Skeletal muscle tissue (tissue), 5 donors: ENCODE results near the gene FREM1. TPM values are rescaled to one million over a fixed set of nuclear protein-coding genes. Genes with fewer than 3 reads are reported as not detected.

Source experiments
- H3K27ac ChIP-seq: one replicate; pipeline ENCODE4 v1.7.0; 2013; ENCODE audit warnings: mild to moderate bottlenecking, low read depth, low read length, inconsistent platforms
- H3K27me3 ChIP-seq, 3 donors: one replicate each; pipeline ENCODE4 v1.7.0; 2013; ENCODE audit warnings: low read length in 3 of 3; ENCODE audit not compliant: control insufficient read depth in 3 of 3, insufficient read depth in 3 of 3
- H3K36me3 ChIP-seq, 3 donors: one replicate each; pipeline ENCODE4 v1.7.0; 2013; ENCODE audit warnings: low read length in 3 of 3; ENCODE audit not compliant: control insufficient read depth in 3 of 3, insufficient read depth in 3 of 3
- H3K4me1 ChIP-seq, 3 donors: one replicate each; pipeline ENCODE4 v1.7.0; 2013; ENCODE audit warnings: low read length in 3 of 3, mild to moderate bottlenecking in 3 of 3; ENCODE audit not compliant: control insufficient read depth in 3 of 3, insufficient read depth in 3 of 3
- H3K4me3 ChIP-seq, 3 donors: one replicate each; pipeline ENCODE4 v1.7.0; 2013; ENCODE audit warnings: low read length in 3 of 3
- H3K9ac ChIP-seq, 3 donors: one replicate each; pipeline ENCODE4 v1.7.0; 2013; ENCODE audit warnings: low read length in 3 of 3, mild to moderate bottlenecking in 3 of 3, moderate library complexity in 2 of 3, low read depth in 1 of 3
- H3K9me3 ChIP-seq, 3 donors: one replicate each; pipeline ENCODE4 v1.7.0; 2013; ENCODE audit warnings: low read length in 3 of 3; ENCODE audit not compliant: control insufficient read depth in 3 of 3
- small RNA-seq: library from RNA; depleted of rRNA; stranded (forward); fragments of <200 nt; gene quantifications from one replicate; pipeline ENCODE3, GENCODE V24; 2014
- total RNA-seq: library from RNA; depleted of rRNA; stranded (reverse); fragments of >200 nt; gene quantifications from one replicate; pipeline ENCODE4 v1.2.3, GENCODE V29; 2014
- donor health status: Osteomylitis.

The FREM1 gene
- total RNA-seq, 1 donor from 2014 or later: 17.2 TPM

GRCh38 chr9:14702200-14702720, 208.0 kb downstream of the FREM1 start:
- Histone ChIP-seq H3K27ac (no peak overlapping the region), H3K9me3 (peaks cover 5 to 8% (median 6%) of the 10 kb centered on the region in 3 donors), H3K36me3 (no peaks in the 10 kb centered on the region), H3K4me3 (no peak overlapping the region), H3K9ac (no peak overlapping the region), H3K27me3 (no peaks in the 10 kb centered on the region), H3K4me1 (no peaks in the 10 kb centered on the region)

- H3K27ac ChIP-seq: no peak within 1 kb of the TSS
Observed at GRCh38 chr9:14693251-14693861, 216.9 kb downstream of the FREM1 start, which contains the start of gene ZDHHC21. TSS of gene ZDHHC21 (minus strand) at chr9:14693432. CDS start at chr9:14674340, 19,092 bp downstream.

GRCh38 chr9:14692470-14693250, 217.6 kb downstream of the FREM1 start:
- Histone ChIP-seq H3K36me3 (peaks cover 0 to 7% (median 3%) of the 10 kb centered on the region in 3 donors), H3K9ac (peak overlapping the region; percentile 70 to 85 (median 76)), H3K9me3 (no peaks in the 10 kb centered on the region), H3K4me1 (peaks cover 0 to 9% (median 3%) of the 10 kb centered on the region in 3 donors), H3K27me3 (no peaks in the 10 kb centered on the region), H3K4me3 (peak overlapping the region; percentile 83 to 90 (median 84)), H3K27ac (no peak overlapping the region)

More at GRCh38 chr9:14693251-14693861, 216.9 kb downstream of the FREM1 start, which contains the start of gene ZDHHC21:
- Histone ChIP-seq H3K27me3 (no peaks in the 10 kb centered on the region), H3K4me3 (peak within 1 kb of the TSS; percentile 83 to 90 (median 84)), H3K4me1 (peaks cover 0 to 9% (median 3%) of the 10 kb centered on the region in 3 donors), H3K36me3 (peaks cover 0 to 4% (median 3%) of the 10 kb centered on the region in 3 donors), H3K9ac (peak within 1 kb of the TSS; percentile 70 to 85 (median 76)), H3K9me3 (no peaks in the 10 kb centered on the region)

- Histone ChIP-seq H3K9ac (no peak overlapping the region), H3K4me3 (no peak overlapping the region), H3K4me1 (peaks cover 0 to 9% (median 6%) of the 10 kb centered on the region in 3 donors), H3K9me3 (no peaks in the 10 kb centered on the region), H3K36me3 (peaks cover 2 to 11% (median 3%) of the 10 kb centered on the region in 3 donors), H3K27me3 (no peaks in the 10 kb centered on the region), H3K27ac (no peak overlapping the region)
Observed at GRCh38 chr9:14690948-14691730, 219.1 kb downstream of the FREM1 start.

GRCh38 chr9:14687042-14687719, 223.0 kb downstream of the FREM1 start:
- H3K36me3 ChIP-seq: peaks cover 2 to 11% (median 3%) of the 10 kb centered on the region in 3 donors
- H3K9ac ChIP-seq: no peak overlapping the region
- H3K27me3 ChIP-seq: no peaks in the 10 kb centered on the region
- H3K4me1 ChIP-seq: peaks cover 0 to 4% (median 3%) of the 10 kb centered on the region in 3 donors
- no peak overlapping the region for H3K27ac ChIP-seq
- no peaks in the 10 kb centered on the region for H3K9me3 ChIP-seq
- no peak overlapping the region for H3K4me3 ChIP-seq

GRCh38 chr9:14686168-14686567, 224.1 kb downstream of the FREM1 start:
- no peak overlapping the region for H3K9ac ChIP-seq
- H3K9me3 ChIP-seq: no peaks in the 10 kb centered on the region
- H3K27ac ChIP-seq: no peak overlapping the region
- no peak overlapping the region for H3K4me3 ChIP-seq
- no peaks in the 10 kb centered on the region for H3K27me3 ChIP-seq
- peaks cover 2 to 11% (median 3%) of the 10 kb centered on the region in 3 donors for H3K36me3 ChIP-seq
- H3K4me1 ChIP-seq: peaks cover 0 to 4% (median 3%) of the 10 kb centered on the region in 3 donors

Small RNAs within 50 kb of the gene (small RNA-seq; reads per million reads assigned to genes)
- not detected for gene RNU6-1260P

Other genes starting within 250 kb of the FREM1 start
- gene ZDHHC21, start 217.0 kb downstream of the FREM1 start, total RNA-seq: 24.5 TPM
- gene CER1, start 187.7 kb downstream of the FREM1 start, total RNA-seq: not detected